HG03354 (cell line): ENCODE results near the gene CCNA2.

Source experiments
- ATAC-seq: cut with Tn5 transposase; IDR thresholded peaks from one replicate; pipeline ENCODE4 v1.9.1; 2021; ENCODE audit warnings: mild to moderate bottlenecking; ENCODE audit not compliant: unreplicated experiment, poor library complexity, severe bottlenecking

CCNA2 gene

GRCh38 chr4:121811122-121811521 is 12.6 kb downstream of the CCNA2 start:
- ATAC-seq, result no peak

GRCh38 chr4:121806411-121806810 is 17.3 kb downstream of the CCNA2 start:
- no peak for ATAC-seq

GRCh38 chr4:121801715-121802075 is 22.0 kb downstream of the CCNA2 start:
- ATAC-seq, result no peak

- peak; percentile 85 for ATAC-seq
Observed at GRCh38 chr4:121800961-121801714, 22.5 kb downstream of the CCNA2 start, which contains the start of gene EXOSC9. Gene EXOSC9, plus strand, starts transcription at chr4:121801323. Its CDS starts 102 bp downstream, at chr4:121801425.

- peak; percentile 5 for ATAC-seq
Observed at GRCh38 chr4:121800638-121800960, 23.1 kb downstream of the CCNA2 start.

GRCh38 chr4:121799867-121800501 is 23.7 kb downstream of the CCNA2 start:
- no peak for ATAC-seq

DNA sequence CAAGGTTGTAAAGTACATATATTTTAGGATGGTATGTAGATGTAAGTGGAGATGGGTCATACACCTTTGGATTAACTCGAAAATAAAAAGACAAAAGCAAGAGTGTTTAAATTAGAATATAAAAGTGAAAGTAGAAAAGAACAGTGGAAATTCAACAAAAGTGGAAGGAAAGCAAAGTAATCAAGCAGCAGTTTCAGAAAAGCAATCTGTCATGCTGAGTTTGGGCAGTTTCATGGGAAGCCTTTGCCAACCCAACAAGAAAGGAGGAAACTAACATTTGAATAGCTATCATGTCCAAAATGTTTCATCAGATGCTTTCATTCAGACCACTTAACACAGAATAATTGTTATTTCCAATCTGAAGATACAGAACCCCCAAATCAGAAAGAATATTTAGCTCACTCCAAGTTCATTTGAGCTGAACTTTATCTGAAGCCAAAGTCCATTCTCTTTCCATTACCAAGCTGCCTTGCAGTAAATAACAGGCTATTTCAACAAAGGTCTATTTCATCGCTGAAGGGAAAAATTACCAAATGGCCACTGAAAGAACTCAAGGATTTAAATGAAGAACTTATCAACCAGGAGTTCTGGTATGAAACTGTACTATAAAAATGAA is 24.4 kb downstream of the CCNA2 start:
- no peak for ATAC-seq

- no peak for ATAC-seq
Observed at GRCh38 chr4:121796283-121796682, 27.4 kb downstream of the CCNA2 start.

GRCh38 chr4:121794505-121795188 is 29.0 kb downstream of the CCNA2 start:
- ATAC-seq, result no peak

- no peak for ATAC-seq
Observed at GRCh38 chr4:121792966-121793365, 30.7 kb downstream of the CCNA2 start.

GRCh38 chr4:121791481-121791880 is 32.2 kb downstream of the CCNA2 start:
- no peak for ATAC-seq

DNA sequence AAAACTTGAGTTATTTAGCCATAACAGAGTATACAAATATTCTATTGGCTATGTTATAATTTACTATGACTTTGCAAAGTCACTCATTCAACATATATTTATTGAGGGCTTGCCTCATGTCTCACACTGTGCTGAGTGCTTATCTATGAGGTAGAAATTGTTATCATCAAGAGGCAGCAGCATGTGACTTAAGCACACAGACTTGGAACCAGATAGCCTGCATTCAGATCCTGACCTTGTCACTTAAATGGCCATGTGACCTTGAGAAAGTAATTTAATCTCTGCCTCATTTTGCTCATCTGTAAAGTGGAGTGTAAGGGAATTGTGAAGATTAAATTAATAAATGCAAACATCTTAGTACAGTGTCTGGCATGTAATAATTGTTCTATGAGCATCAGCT is 32.7 kb downstream of the CCNA2 start:
- ATAC-seq, result no peak

DNA sequence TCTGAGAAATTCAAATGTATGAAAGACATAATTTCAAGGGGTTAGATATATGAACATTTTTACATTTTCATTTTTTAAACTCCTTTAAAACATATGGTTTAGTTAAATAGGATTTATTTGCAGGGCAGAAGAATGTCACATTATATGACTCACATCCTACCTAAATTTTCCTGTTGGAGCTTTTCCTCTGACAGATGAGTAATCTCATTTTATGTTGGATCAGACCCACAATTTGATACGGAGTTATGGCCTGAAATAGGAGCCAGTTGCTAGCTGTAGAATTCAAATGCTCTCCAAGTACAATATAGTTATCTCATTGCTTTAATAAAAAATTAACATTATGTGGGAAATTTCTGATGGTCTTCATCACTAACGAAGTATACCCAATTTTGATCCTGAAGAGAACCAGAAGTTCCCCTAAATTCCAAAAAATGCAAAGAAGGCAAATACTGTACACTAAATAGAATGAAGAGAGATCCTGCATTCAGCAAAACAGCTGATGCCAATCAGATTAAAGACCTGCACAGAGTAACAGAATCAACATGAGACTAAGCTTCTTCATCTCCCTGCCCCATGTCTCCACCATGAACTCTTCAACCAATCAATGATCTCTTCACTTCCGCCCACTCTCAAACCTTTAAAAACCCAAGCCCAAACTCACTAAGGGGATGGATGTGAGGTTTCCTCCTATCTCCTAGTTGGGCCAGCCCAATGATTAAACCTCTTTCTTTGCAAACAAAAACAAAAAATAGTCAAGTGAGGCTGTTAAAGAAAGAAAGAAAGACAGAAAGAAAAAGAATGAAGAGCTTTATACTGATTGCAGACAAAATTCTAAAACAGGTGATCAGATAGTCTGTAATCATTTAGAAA is 33.5 kb downstream of the CCNA2 start:
- ATAC-seq, result no peak

GRCh38 chr4:121789455-121789854 is 34.2 kb downstream of the CCNA2 start:
- ATAC-seq, result no peak

DNA sequence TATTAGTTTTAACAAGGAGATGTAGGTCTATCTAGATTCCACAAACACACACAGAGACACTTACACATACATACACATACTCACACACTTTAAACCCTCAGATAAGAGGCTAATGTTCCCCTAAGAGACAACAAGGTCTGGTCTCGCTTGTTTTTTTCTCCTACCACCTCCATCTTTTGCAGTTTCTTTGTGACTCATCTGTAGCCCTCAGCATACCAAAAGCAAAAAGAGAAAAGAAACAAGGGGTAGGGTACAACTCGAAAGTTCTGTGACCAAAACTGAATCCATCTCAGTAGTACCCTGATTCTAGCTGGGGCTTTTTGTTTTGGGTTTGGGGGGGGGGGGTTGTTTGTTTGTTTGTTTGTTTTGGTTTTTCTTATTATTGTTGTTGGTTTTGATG is 34.8 kb downstream of the CCNA2 start:
- peak; percentile 87 for ATAC-seq

- no peak for ATAC-seq
Observed at GRCh38 chr4:121786221-121786620, 37.5 kb downstream of the CCNA2 start.

DNA sequence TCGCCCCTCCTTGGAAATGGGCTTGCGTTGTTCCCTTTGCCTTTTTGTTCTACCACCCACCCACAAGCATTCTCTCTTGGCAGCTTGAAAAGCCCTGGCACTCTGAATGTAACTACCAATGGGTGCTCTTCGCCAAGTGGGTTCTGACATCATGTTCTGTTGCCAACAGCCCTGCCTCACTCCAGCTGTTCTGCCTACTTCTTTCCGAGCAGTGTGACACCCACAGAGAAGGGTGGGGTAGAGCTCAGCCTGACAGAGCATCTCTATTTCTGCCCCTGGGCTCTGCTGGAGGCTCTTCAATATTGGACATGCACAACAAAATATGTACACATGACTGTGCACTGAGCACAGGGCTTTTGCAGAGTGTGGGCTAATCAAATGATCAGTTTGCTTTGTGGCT is 38.2 kb downstream of the CCNA2 start:
- no peak for ATAC-seq

DNA sequence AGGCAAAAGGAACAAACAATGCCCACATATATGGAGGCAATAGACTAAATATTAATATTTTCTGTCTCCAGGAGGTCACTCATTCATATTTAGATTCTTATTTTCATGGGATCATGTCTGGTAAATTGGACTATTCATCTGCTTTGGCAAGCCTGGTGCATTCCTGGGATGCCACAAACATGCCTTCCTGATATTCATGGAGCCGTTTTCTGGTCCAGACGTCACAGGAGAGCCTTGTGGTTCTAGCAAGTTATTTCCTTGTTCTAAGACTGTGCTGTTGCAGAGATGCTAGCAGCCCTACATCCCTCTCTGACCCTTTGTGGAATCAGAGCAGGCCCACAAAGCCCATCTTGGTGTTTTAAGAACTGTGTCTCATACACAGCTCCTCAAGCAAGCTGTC is 38.7 kb downstream of the CCNA2 start:
- no peak for ATAC-seq

DNA sequence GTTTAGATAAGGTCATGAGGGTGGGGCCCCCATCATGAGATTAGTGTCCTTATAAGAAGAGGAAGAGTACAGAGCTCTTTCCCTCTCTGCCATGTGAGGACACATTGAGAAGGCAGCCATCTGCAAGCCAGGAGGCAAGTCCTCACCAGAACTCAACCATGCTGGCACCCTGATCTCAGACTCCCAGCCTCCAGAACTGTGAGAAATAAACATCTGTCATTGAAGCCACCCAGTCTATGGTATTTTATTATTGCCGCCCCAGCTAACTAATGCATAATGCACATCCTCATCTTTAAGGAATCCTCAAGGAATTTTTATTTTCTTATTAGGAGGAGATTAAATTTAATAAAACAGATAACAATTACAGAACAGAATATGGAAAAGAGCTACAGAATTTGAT is 39.3 kb downstream of the CCNA2 start:
- no peak for ATAC-seq

DNA sequence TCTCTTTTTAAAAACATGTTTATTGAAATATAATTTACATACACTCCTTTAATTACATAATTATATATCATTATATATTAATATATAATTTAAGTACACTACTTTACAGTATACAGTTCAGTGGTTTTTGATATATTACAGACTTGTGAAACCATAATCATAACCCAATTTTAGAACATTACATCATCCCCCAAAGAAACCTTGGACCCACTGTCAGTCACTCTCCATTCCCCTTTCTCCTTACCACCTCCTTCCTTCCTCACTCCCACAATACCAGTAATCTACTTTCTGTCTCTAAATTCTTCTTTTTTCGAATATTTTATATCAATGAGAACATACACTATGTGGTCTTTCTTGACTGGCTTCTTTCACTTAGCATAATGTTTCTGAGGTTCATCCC is 40.5 kb downstream of the CCNA2 start:
- ATAC-seq, result no peak
